GM18951 (cell line): ENCODE results near the gene GNAS-AS1.

Source experiments
- POLR2A ChIP-seq: IDR thresholded peaks from 4 replicates; pipeline ENCODE4 v1.6.1; 2011; ENCODE audit warnings: mild to moderate bottlenecking; ENCODE audit not compliant: insufficient read length, insufficient read depth; ENCODE audit errors: extremely low read depth
- in situ Hi-C: fragments of 300-500 bp; cut with MboI; formaldehyde crosslinking; loops from one replicate; pipeline ENCODE4 v1.12.0; 2022; ENCODE audit warnings: low sequenced_read_pairs, mixed read lengths, inconsistent platforms; ENCODE audit not compliant: unreplicated experiment

GNAS-AS1 gene

GRCh38 chr20:58850693-58851174, at the start of gene GNAS-AS1:
Gene GNAS-AS1, minus strand, starts transcription at chr20:58850902.
- in situ Hi-C loops = loop anchor here (25.0 kb wide), 1 partner anchor 612 kb away; no protein-coding TSS in a partner anchor
- TF ChIP-seq POLR2A = peak; percentile 68

- in situ Hi-C loops = loop anchor here (10.0 kb wide), 1 partner anchor 84 kb away; the partner anchor contains the start of gene NELFCD
Measured at GRCh38 chr20:58900397-58900796, 49.7 kb upstream of the GNAS-AS1 start.

GRCh38 chr20:58899512-58899911, 48.8 kb upstream of the GNAS-AS1 start:
- no peak for TF ChIP-seq POLR2A
- in situ Hi-C loops = no loop called here

More at GRCh38 chr20:58900397-58900796, 49.7 kb upstream of the GNAS-AS1 start:
- no peak for TF ChIP-seq POLR2A

GRCh38 chr20:58898629-58899408, 48.1 kb upstream of the GNAS-AS1 start:
- no peak for TF ChIP-seq POLR2A
- in situ Hi-C loops = no loop called here

DNA sequence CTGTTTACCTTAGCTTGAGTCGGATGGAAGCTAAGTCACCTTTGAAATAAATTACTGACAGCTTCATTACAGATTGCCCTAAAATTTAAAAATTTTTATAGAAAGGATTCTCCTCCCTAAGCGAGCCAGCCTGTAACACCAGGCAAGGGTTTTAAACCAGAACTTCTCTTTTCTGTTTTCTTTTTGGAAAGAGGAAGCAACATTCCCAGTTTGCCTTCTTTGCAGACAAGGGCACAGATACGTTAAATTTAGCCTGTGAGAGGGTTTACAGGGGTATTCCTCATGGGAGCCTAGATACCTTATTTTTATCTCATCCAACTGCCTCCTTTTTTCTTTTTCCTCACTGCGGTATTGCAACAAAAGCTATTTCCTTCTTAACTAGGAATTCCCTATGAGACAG, 46.8 kb upstream of the GNAS-AS1 start:
- in situ Hi-C loops = no loop called here
- no peak for TF ChIP-seq POLR2A

GRCh38 chr20:58896820-58897219, 46.1 kb upstream of the GNAS-AS1 start:
- no peak for TF ChIP-seq POLR2A
- in situ Hi-C loops = no loop called here

GRCh38 chr20:58895448-58896180, 44.9 kb upstream of the GNAS-AS1 start:
- TF ChIP-seq POLR2A = no peak
- in situ Hi-C loops = no loop called here

DNA sequence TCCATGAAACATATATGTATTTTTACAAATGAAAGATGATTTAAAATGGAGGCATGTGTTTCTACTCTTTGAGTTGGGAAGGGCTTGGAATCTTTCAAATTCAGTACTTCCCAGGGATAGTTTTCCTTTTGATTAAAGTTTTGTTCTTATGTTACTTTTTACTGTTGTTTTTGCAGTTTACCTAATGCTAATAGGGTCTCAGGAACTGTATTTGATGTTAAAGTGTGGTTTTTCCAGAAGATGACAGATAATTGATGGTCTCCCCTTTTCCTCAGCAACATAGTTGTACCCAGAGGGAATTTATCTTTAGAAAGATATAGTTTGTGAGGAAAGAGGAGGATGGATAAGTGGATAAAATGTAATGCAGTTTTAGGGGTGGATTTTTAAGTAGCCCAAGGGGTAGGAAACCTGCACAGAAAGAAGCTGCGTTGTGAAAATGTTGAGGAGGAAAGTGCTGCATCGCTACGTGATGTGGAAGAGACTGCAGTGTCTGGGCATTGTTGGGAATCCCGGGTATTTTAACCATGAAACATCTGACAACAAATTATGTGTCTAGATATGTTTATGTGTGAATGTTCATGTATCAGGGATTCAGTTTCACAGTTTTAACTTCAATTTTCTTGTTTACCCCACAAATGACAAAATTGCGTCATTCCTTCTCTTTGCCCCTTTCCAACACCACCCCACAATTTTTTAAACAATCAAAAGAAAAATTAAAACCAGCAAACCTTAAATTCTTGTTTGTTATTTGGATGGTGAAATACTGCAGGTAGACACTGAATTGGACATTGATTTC, 44.1 kb upstream of the GNAS-AS1 start:
- in situ Hi-C loops = no loop called here
- no peak for TF ChIP-seq POLR2A

DNA sequence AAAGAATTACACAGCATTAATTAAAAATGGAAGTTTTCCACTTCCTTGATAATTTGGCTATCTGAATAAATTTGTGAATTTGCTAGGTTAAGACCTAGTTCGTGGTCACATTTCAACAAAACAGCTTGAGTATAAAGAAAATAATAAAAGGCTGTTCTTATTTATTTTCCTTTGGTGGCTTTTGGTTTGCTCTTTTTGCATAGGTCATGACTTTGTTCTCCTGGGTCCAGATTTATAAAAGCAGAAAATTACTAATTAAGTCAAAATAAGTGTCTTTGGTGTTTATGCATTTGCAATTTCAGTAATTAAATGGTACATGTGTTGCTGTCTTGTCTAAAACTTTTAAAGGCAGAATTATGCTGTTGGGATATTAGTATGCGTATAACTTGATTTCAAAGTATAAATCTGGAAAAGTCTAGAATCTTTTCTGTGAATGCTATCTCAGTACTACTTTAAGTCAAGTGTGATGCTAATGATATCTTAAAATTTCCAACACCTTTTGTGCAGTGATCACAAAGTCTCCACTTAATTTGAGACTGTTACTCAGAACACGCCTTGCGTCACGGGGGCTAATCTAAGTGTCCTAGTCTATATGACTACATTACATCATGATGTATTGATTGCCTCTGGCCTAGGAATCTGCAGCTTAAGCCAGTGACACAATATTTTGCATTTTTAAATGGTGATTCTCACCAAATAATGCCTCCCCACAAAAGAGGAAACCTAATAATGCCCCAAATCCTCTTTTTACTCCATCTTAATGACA, 42.8 kb upstream of the GNAS-AS1 start:
- in situ Hi-C loops = no loop called here
- TF ChIP-seq POLR2A = no peak

DNA sequence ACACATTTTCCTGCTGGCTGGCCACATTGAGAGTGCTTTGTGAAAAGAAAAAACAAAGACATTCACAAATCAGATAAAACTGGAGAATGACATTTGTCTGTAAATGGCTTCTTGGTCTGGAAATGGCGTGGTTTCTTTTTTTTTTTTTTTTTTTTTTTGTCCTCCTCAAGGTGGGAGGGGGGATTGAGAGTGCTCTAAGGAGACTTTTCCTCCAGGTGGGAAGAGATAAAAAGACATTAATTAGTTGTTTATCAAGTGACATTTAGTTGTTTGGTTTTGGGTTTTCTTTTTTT, 42.2 kb upstream of the GNAS-AS1 start:
- in situ Hi-C loops = no loop called here
- TF ChIP-seq POLR2A = no peak

GRCh38 chr20:58892141-58892931, 41.6 kb upstream of the GNAS-AS1 start:
- peak; percentile 44 for TF ChIP-seq POLR2A
- in situ Hi-C loops = no loop called here

- in situ Hi-C loops = no loop called here
Measured at GRCh38 chr20:58891718-58892140, 41.0 kb upstream of the GNAS-AS1 start.

More at GRCh38 chr20:58891718-58892140, 41.0 kb upstream of the GNAS-AS1 start:
- TF ChIP-seq POLR2A = no peak
